Stimulated activated naive B cell treated with anti-CD40 and anti-IgM and Interleukin-4, amounts not matched to agents 10 μg/mL and 1 μg/mL and 100 μg/mL, for 72 hours (primary cell): ENCODE results near the gene NCOA7.
"Not testable (repeated sequence)": the region's sequence is repeated elsewhere in the genome, so short reads cannot be mapped to it uniquely, and the experiment has no call there.

Experiments used
- ATAC-seq, 2 donors: fragments of 150-1000 bp; cut with Tn5 transposase; replicated peaks; 2 replicates each; pipeline ENCODE4 v1.10.0; 2021; ENCODE audit warnings: moderate library complexity in 1 of 2
- DNase-seq: peaks from one replicate; pipeline ENCODE4 v3.0.0; 2021
- H3K27ac Mint-ChIP-seq: one replicate; pipeline ENCODE4 v1.8.0; 2022; ENCODE audit warnings: mild to moderate bottlenecking, mixed read lengths
- H3K27me3 Mint-ChIP-seq, 2 donors: one replicate each; pipeline ENCODE4 v1.8.0; 2022; ENCODE audit warnings: mixed read lengths in 2 of 2
- H3K36me3 Mint-ChIP-seq, 2 donors: one replicate each; pipeline ENCODE4 v1.8.0; 2022; ENCODE audit warnings: mixed read lengths in 2 of 2, mild to moderate bottlenecking in 1 of 2
- H3K4me1 Mint-ChIP-seq, 2 donors: one replicate each; pipeline ENCODE4 v1.8.0; 2022; ENCODE audit warnings: mixed read lengths in 2 of 2, mild to moderate bottlenecking in 1 of 2
- H3K4me3 Mint-ChIP-seq, 2 donors: one replicate each; pipeline ENCODE4 v1.8.0; 2022; ENCODE audit warnings: mild to moderate bottlenecking in 2 of 2, mixed read lengths in 2 of 2, moderate library complexity in 1 of 2
- H3K9me3 Mint-ChIP-seq, 2 donors: one replicate each; pipeline ENCODE4 v1.8.0; 2022; ENCODE audit warnings: mixed read lengths in 2 of 2, mild to moderate bottlenecking in 1 of 2

Gene NCOA7

DNA sequence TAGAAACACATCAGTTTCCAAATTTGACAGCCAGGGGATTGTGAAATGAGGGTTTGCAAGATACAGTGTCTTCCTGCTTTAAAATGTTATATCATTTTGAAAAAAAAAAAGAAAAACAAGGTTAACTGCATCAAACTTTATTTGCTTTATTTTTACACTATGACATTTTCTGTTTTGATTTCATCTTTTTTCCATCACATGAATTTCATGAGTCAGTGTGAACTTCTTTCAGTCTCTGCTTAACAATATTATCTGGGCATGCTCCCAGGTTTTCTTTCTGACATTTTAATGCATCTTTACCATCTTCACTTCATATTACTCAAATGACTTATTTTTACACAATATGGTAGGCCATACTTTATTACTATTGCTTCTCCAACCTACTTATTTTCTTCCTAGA lies 1.9 kb downstream of the NCOA7 start:
- Mint-ChIP-seq H3K27me3 (peaks cover 0 to 5% of the 10 kb centered on the region in 2 donors), H3K36me3 (peaks cover 0 to 3% of the 10 kb centered on the region in 2 donors), H3K4me3 (no peak overlapping the region), H3K27ac (no peak overlapping the region), H3K4me1 (peaks cover 38 to 59% of the 10 kb centered on the region in 2 donors), H3K9me3 (no peaks in the 10 kb centered on the region)
- ATAC-seq: no peak
- DNase-seq: no peak

DNA sequence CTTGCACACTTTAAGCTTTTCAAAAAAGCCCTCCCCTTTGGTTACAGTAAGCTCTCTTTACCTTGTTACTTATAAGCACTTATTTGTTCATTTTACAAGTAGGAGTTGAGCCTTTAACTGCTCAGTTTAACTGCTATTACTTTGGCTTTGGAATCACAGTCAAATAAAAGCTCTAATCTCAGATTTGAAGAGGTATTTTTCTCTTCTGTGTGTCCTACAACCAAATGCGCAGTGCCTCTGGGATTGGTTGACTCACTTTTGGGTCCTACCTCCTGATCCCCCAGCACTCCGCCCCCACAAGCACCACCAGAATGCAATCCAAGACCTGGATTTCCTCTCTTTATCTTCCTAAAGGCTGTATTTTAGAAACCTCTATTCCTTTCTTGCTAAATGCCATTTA lies 2.5 kb downstream of the NCOA7 start:
- Mint-ChIP-seq H3K36me3 (peaks cover 0 to 3% of the 10 kb centered on the region in 2 donors), H3K27me3 (peaks cover 0 to 5% of the 10 kb centered on the region in 2 donors), H3K9me3 (no peaks in the 10 kb centered on the region), H3K4me3 (no peak overlapping the region), H3K4me1 (peaks cover 40 to 65% of the 10 kb centered on the region in 2 donors), H3K27ac (no peak overlapping the region)
- ATAC-seq (no peak), DNase-seq (no peak)

DNA sequence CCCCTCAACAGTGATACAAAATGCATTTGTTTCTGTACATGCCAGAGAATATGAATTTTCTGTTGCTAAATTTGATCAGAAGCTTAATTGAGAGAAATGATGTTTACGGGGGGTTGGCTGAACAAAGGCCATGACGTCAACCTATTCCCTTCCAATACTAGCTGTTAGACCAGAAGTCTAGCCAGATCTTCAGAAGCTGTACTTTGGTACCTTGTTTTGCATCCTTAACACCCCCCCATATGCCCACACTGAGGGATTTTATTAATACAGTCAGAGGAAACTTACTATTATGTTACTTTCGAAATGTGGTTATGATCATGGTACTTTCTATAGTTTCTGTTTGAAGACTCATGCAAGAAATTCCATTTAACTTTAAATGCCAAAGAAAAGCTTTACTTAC lies 3.1 kb downstream of the NCOA7 start:
- Mint-ChIP-seq H3K27ac (peak overlapping the region; percentile 14), H3K9me3 (no peaks in the 10 kb centered on the region), H3K36me3 (peaks cover 0 to 3% of the 10 kb centered on the region in 2 donors), H3K27me3 (peaks cover 0 to 5% of the 10 kb centered on the region in 2 donors), H3K4me1 (peaks cover 42 to 66% of the 10 kb centered on the region in 2 donors), H3K4me3 (no peak overlapping the region)
- DNase-seq: no peak
- peak in 1 of 2 donors; percentile 5 for ATAC-seq

DNA sequence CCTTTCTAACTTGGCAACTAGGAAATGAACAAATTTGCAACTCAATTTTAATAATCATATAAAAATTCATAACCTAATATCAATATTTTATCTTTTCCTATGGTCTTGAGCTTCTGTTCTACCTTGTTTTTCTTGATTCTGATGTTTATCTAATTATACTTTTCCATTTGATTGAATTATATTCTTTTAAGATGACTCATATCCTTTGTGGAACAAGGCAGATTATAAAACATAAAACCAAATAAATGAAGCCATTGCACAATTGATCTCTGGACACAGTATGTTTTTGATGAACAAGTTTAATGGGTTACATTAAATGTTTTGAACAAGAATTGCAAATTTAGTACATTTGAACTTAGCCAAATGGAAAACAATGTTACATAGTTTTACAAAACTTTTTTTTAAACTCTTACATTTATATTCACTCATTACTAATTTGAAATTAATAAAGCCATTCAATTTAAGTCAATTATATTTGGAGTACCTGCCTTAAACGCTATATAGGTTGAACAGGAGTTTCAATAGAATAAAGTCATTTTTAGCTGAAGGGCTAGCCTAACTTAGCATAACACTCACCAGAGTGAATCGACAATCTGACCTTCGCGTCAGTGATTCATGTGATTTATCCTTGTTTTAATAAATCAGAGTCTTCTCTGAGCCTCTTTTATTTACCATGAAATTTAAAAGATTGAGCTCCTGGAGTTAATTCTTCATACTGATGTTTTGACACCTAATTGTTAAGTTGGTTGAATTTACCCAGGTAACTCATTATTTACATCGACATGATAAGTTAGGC lies 3.8 kb downstream of the NCOA7 start:
- Mint-ChIP-seq H3K27ac (no peak overlapping the region), H3K4me3 (no peak overlapping the region), H3K27me3 (peaks cover 0 to 5% of the 10 kb centered on the region in 2 donors), H3K9me3 (no peaks in the 10 kb centered on the region), H3K36me3 (peaks cover 0 to 3% of the 10 kb centered on the region in 2 donors), H3K4me1 (peaks cover 41 to 68% of the 10 kb centered on the region in 2 donors)
- DNase-seq (no peak), ATAC-seq (no peak)

DNA sequence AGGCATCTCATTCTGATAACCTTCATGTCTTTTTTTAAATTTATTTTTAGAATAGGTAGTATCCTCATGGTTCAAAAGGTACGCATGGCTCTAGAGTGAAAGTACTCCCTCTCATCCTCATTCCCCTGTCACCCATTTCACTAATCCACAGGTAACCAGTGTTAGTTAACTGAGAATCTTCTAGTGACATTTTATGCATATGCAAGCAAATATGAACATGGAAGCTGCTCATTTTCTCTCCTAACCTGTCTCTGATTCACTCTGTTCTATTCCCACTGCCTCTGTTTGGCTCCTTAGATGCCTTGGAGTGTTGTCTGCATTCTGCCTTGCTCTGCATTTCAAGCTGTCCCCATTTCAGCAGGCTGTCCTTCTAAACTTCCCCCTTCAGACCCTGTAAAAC lies 4.5 kb downstream of the NCOA7 start:
- no peak overlapping the region for H3K4me3 Mint-ChIP-seq
- H3K27ac Mint-ChIP-seq: no peak overlapping the region
- ATAC-seq (no peak), DNase-seq (no peak)
- no peaks in the 10 kb centered on the region for H3K9me3 Mint-ChIP-seq
- peaks cover 0 to 3% of the 10 kb centered on the region in 2 donors for H3K36me3 Mint-ChIP-seq
- peaks cover 0 to 5% of the 10 kb centered on the region in 2 donors for H3K27me3 Mint-ChIP-seq
- H3K4me1 Mint-ChIP-seq: peaks cover 35 to 66% of the 10 kb centered on the region in 2 donors

DNA sequence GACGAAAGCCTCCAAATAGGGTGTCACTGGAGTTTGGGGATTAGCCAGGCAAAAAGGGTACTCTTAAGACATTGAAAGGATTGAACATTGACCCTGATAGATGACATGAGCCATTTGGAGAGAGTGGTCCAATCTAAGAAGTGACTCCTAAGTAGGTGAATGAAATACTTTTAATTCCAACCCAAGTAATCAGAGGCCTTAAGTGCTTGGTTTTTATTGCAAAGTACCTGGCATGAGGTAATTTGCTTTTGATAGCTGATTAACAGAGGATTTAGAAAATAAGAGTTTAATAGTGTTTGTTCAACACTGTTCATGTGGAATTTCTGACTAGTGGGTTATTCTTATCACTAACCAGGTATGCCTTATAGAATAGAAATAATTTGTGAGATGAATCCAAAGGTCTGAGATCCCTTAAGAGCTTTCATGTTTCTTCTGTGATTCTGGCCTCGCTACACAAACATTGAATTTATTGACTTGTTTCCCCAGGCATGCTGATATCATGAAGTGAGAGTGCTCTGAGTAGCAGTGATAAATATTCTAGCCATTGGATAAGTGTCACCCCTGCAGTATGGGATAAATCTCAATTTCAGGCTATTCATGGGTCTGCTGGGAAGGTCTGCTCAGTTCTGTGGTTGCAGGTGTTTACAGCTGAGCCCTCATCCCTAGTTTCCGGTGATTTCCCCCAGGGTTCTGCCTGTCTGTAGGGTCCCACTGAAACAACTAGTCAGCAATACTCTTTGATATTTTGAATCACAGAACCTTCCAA lies 6.5 kb downstream of the NCOA7 start:
- H3K27ac Mint-ChIP-seq: no peak overlapping the region
- peak overlapping the region; percentile 32 to 39 for H3K4me3 Mint-ChIP-seq
- no peak for ATAC-seq
- H3K4me1 Mint-ChIP-seq: peaks cover 35 to 52% of the 10 kb centered on the region in 2 donors
- H3K9me3 Mint-ChIP-seq: no peaks in the 10 kb centered on the region
- H3K27me3 Mint-ChIP-seq: peaks cover 0 to 5% of the 10 kb centered on the region in 2 donors
- H3K36me3 Mint-ChIP-seq: peaks cover 0 to 3% of the 10 kb centered on the region in 2 donors
- no peak for DNase-seq

DNA sequence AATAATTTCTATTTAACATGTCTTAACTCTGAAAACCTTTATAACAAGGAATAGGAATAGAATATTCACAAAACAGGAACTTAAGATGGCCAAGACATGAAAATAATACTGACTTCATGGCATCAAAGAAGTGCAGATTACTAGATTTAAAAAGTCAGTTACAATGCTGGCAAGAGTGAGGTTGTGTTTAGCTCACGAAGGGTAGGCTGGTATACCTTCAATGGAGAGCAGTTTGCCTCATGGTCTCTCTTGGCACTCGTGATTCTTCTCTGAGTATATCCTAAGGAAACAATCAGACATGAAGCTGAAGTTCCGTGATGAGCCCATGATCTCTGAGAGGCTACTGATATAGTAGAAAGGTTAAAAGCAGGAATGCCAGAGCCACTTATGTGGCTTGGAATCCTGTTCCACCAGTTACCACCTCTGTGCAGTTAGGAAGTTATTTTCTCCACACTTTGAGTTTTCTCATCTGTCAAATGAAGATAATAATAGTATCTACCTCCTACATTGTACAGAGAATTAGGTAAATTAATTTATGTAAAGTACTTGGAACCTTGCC lies 7.2 kb downstream of the NCOA7 start:
- no peak for DNase-seq
- Mint-ChIP-seq H3K36me3 (peaks cover 0 to 3% of the 10 kb centered on the region in 2 donors), H3K27ac (no peak overlapping the region), H3K9me3 (no peaks in the 10 kb centered on the region), H3K4me1 (peaks cover 37 to 51% of the 10 kb centered on the region in 2 donors), H3K27me3 (peaks cover 0 to 5% of the 10 kb centered on the region in 2 donors), H3K4me3 (peak overlapping the region in 1 of 2 donors; percentile 41)
- no peak for ATAC-seq

DNA sequence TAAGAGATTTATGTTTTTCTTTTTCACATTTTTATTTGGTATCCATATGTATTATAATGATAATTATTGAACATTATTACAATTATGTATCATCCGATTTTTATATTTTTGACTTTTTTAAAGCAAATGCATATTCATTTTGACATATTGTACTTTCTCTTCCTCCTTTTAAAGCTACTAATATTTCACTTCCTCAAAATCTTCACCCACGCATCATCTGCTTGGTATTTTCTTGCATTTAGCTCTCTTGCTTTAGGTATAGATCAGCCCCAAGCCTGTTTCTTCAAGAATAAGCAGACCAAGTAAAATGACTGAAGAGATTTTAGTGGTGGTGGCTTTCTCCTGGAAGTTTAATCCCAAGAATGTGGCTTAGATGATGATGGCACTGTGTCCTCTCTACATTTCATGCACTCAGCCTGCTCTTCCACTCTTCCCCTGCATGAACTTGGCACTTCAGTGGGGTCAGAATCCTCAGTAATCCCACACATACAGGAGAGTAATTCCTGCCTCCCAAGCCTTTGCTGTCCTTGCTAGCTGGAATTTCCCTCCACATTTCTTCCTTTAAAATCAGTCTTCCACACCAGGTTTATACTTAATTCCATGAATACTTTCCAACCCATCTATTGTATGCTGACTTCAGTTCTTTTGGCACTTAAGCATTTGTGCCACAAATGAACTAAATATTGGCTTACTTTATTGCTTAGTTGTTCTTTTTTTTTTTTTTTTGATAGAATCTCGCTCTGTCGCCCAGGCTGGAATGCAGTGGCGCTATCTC lies 8.2 kb downstream of the NCOA7 start:
- no peaks in the 10 kb centered on the region for H3K9me3 Mint-ChIP-seq
- peaks cover 0 to 3% of the 10 kb centered on the region in 2 donors for H3K36me3 Mint-ChIP-seq
- ATAC-seq: peak; percentile 89 to 95
- DNase-seq: no peak
- peaks cover 35 to 50% of the 10 kb centered on the region in 2 donors for H3K4me1 Mint-ChIP-seq
- no peak overlapping the region for H3K27ac Mint-ChIP-seq
- H3K27me3 Mint-ChIP-seq: peaks cover 0 to 5% of the 10 kb centered on the region in 2 donors
- peak overlapping the region; percentile 37 to 71 for H3K4me3 Mint-ChIP-seq

DNA sequence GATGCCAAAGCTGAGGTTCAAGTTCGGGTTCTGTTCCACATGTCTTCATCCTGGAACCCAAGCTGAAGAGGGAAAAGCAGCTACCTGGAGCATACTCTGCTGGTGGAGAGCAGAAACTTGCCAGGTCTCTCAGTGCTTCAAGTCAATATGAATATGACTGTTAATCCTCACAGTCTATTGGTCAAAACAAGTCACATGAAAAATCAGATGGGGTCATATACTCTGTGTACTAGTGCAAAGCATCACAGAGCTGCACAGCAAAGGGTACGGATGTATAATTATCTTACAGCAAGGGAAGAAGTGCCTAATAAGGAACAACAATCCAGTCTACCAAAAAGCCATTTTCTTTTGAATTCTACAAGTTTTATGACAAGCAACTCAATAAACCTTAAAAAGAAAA lies 11.6 kb downstream of the NCOA7 start:
- Mint-ChIP-seq H3K36me3 (peaks cover 0 to 4% of the 10 kb centered on the region in 2 donors), H3K27ac (no peak overlapping the region), H3K4me3 (no peak overlapping the region), H3K9me3 (no peaks in the 10 kb centered on the region), H3K4me1 (peaks cover 36 to 53% of the 10 kb centered on the region in 2 donors), H3K27me3 (no peaks in the 10 kb centered on the region)
- DNase-seq: no peak
- no peak for ATAC-seq

DNA sequence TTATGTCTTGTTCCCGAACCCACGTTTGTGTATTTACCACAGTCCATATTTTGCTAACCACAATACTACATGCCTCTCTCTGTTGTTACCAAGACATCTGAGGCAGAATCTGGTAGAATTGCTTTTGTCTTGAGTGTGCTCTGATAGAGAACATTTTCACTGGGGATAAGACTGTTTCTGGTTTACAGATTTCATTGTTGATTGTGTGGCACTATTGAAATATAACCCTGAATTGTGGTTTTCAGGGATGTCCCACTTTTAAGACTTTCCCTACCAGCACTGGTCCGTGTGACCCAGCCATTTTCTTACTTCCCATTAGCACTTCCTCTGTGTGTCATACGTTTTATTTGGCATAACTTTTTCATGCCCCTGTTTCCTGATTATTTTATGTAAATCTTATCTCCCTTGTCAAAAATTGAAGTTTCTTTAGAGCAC lies 12.2 kb downstream of the NCOA7 start:
- ATAC-seq (peak; percentile 26 to 29), DNase-seq (no peak)
- H3K36me3 Mint-ChIP-seq: peaks cover under 1 to 4% of the 10 kb centered on the region in 2 donors
- H3K27ac Mint-ChIP-seq: peak overlapping the region; percentile 9
- H3K27me3 Mint-ChIP-seq: no peaks in the 10 kb centered on the region
- peaks cover 36 to 53% of the 10 kb centered on the region in 2 donors for H3K4me1 Mint-ChIP-seq
- H3K9me3 Mint-ChIP-seq: no peaks in the 10 kb centered on the region
- peak overlapping the region; percentile 4 to 41 for H3K4me3 Mint-ChIP-seq

DNA sequence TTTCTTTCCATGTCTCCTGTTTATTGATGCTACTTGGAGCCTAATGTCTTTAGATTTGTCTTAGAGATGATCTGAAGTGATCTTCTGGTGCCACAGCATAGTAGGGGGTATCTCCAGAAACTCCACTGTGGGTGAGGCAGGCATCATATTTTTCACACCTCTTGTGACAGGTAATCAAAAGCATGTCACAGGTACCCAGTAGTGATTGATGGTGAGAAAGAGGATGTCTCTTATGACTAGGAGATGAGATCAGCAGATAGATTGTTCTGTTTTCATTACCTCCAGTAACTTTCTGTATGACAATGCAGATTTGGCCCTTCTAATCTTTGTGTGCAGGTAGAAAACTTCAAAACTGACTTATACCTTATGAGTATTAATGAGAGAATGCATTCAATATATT lies 13.5 kb downstream of the NCOA7 start:
- Mint-ChIP-seq H3K4me1 (peaks cover 39 to 58% of the 10 kb centered on the region in 2 donors), H3K4me3 (no peak overlapping the region), H3K27me3 (no peaks in the 10 kb centered on the region), H3K36me3 (peaks cover 4 to 8% of the 10 kb centered on the region in 2 donors), H3K9me3 (no peaks in the 10 kb centered on the region), H3K27ac (no peak overlapping the region)
- peak; percentile 75 to 77 for ATAC-seq
- no peak for DNase-seq

DNA sequence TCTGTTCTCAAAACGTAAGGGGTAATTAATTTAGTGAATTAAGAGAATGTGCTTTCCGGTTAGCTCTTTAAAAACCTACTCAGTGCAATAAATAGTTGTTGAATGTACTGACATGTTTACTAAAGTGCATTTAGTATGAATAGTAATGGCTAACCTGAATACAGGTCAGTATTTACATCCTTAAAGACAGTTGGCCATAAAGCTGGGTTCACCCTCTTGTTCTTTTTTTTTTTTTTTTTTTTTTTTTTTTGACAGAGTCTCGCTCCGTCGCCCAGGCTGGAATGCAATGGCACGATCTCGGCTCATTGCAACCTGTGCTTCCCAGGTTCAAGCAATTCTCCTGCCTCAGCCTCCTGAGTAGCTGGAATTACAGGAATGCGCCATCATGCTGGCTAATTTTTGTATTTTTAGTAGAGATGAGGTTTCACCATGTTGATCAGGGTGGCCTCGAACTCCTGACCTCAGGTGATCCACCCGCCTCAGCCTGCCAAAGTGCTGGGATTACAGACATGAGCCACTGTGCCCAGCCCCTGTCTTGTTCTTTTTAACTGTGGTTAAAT lies 14.2 kb downstream of the NCOA7 start:
- not testable (repeated sequence) for H3K27me3 Mint-ChIP-seq, DNase-seq, H3K9me3 Mint-ChIP-seq, ATAC-seq, H3K4me3 Mint-ChIP-seq, H3K27ac Mint-ChIP-seq, H3K36me3 Mint-ChIP-seq
- H3K4me1 Mint-ChIP-seq: peaks cover 40 to 55% of the 10 kb centered on the region in 2 donors

DNA sequence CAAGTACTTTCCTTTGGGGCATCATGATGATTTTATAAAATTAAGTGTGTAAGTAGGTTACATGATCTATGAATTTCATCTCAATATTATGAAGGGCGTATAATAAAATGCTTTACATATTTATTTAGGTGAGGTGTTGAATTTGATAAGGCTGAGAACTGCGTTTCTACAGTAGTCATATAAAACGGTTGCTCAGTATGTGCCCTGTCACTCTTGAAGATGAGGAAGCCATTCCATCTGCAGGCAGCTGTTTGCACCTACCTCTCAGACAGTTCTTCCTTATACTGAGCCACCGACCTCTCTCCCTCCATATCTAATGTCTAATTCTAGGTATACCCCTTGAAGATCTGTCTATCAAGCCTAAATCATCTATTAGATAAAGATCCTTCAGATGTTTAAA lies 16.1 kb downstream of the NCOA7 start:
- H3K4me3 Mint-ChIP-seq: no peak overlapping the region
- peaks cover 49 to 71% of the 10 kb centered on the region in 2 donors for H3K4me1 Mint-ChIP-seq
- H3K27me3 Mint-ChIP-seq: no peaks in the 10 kb centered on the region
- H3K9me3 Mint-ChIP-seq: no peaks in the 10 kb centered on the region
- DNase-seq (no peak), ATAC-seq (no peak)
- H3K27ac Mint-ChIP-seq: peak overlapping the region; percentile 39
- H3K36me3 Mint-ChIP-seq: peaks cover 7 to 9% of the 10 kb centered on the region in 2 donors
